ENCODE data around the gene PCDH9. TPM values are rescaled to one million over a fixed set of nuclear protein-coding genes. Genes with fewer than 3 reads are reported as not detected.

PCDH9 gene
- total and polyA plus RNA-seq, 10 of the 15 experiments (the other 5 are each of a cell fraction or from before 2014, with no cell fraction given), result 0.02 to 2.3 (median 0.05) TPM; not detected in 1

GRCh38 chr13:66349966-66350365 lies 880.2 kb downstream of the PCDH9 start:
- BruUV-seq (replicated peaks), result no TSS peak
- ChIA-PET RAD21 (ENCODE audit: unreplicated experiment) (no interaction called here), POLR2A (no interaction called here)

More at GRCh38 chr13:66349966-66350365, 880.2 kb downstream of the PCDH9 start:
- FAIRE-seq (no peak), ATAC-seq (no peak), DNase-seq (ENCODE audit: low read depth, low spot score) (no peak)
- TF ChIP-seq CREB1 (IDR thresholded peaks at IDR 0.05; ENCODE audit: low read depth) (no peak), MEF2A (IDR thresholded peaks at IDR 0.05; ENCODE audit: insufficient read depth, low read depth, low read length) (no peak), CUX1 (IDR thresholded peaks at IDR 0.05; ENCODE audit: insufficient replicate concordance, low read depth, low read length) (no peak), KDM1A (IDR thresholded peaks at IDR 0.05; ENCODE audit: borderline replicate concordance) (no peak), JUND (IDR thresholded peaks at IDR 0.05; ENCODE audit: low read depth, low read length) (no peak), NFIC (IDR thresholded peaks at IDR 0.05; ENCODE audit: low read depth, low read length) (no peak), SIX5 (IDR thresholded peaks at IDR 0.05; ENCODE audit: low read depth, low read length, severe bottlenecking) (no peak), SREBF2 (IDR thresholded peaks at IDR 0.05; ENCODE audit: low read length) (no peak), RAD21 (IDR thresholded peaks at IDR 0.05; ENCODE audit: insufficient read depth, low read depth, low read length) (no peak), ATF7 (IDR thresholded peaks at IDR 0.05; ENCODE audit: low read depth) (no peak), RFX5 (IDR thresholded peaks at IDR 0.05; ENCODE audit: low read depth, low read length) (no peak), ZSCAN29 (IDR thresholded peaks at IDR 0.05) (no peak)
- WGBS (ENCODE audit: insufficient coverage, insufficient replicate concordance, low lambda C conversion rate, missing lambda C conversion rate), result 70% methylated on average over 2 of the region's 2 CpGs
- Histone ChIP-seq H3K27ac (ENCODE audit: control insufficient read depth, insufficient read depth) (no peak overlapping the region), H3K4me2 (ENCODE audit: control insufficient read depth, insufficient read depth) (no peak overlapping the region), H3K9me3 (replicated peaks; ENCODE audit: control insufficient read depth, insufficient read depth, low read length) (no peaks in the 10 kb centered on the region), H4K20me1 (ENCODE audit: control insufficient read depth, insufficient read depth) (no peaks in the 10 kb centered on the region), H3K79me2 (ENCODE audit: control insufficient read depth, insufficient read depth, low read length) (no peaks in the 10 kb centered on the region), H3K36me3 (ENCODE audit: control insufficient read depth in 2 of 2, insufficient read depth in 2 of 2, low read length in 1 of 2) (no peaks in the 10 kb centered on the region), H3K4me3 (no peak overlapping the region), H3K27me3 (replicated peaks in 1 of 2; ENCODE audit: control insufficient read depth in 2 of 2, insufficient read depth in 2 of 2, low read length in 1 of 2) (no peaks in the 10 kb centered on the region), H3K9ac (ENCODE audit: control insufficient read depth, insufficient read depth, low read length) (no peak overlapping the region), H2AFZ (ENCODE audit: control insufficient read depth, low read depth, low read length) (no peak overlapping the region), H3K4me1 (ENCODE audit: control insufficient read depth, insufficient read depth, low read length) (no peaks in the 10 kb centered on the region)
- in situ Hi-C loops (cut with MboI), result no loop called here
- SMC1A ChIA-PET (ENCODE audit: uncharacterized antibody, unreplicated experiment), result interaction anchor here (1.1 to 1.8 kb wide), 2 partner anchors 10 to 67 kb away, joined by 3 to 4 read pairs; no protein-coding TSS in a partner anchor
- intact Hi-C loops (cut with micrococcal nuclease; ENCODE audit: unreplicated experiment), result no loop called here
- CTCF ChIA-PET, result no interaction called here
